ENCODE results near the gene GPC6.

GPC6 gene

DNA sequence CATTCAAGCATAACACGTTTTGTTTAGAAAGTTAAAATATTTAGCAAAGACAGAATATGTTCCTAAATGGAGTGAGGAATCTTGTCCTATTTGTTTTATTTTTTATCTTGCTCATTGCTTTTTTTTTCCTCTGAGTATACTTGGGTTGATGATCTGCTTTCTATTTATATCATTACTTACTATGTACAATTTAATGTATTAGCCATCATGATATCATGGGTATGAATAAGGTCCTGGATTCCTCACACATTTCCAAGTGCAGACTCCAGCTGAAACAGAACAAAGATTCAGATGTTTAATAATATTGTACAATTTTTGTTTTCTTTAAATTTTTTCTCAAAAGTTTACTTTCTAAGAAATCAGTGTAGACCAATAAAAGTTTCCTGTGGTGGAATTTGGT lies 388.2 kb downstream of the GPC6 start:
- POLR2A ChIA-PET = no interaction called here
- H3K4me1 ChIP-seq (ENCODE audit: control extremely low read depth in 1 of 4, control insufficient read depth in 4 of 4, insufficient read depth in 4 of 4, low read length in 3 of 4) = no peaks in the 10 kb centered on the region
- no peaks in the 10 kb centered on the region for H3K9me3 ChIP-seq (ENCODE audit: control extremely low read depth in 1 of 5, control insufficient read depth in 4 of 5, insufficient read depth in 2 of 5, low read depth in 1 of 5, low read length in 4 of 5)
- no peak overlapping the region for H3K27ac ChIP-seq (ENCODE audit: insufficient read depth in 1 of 2, low read depth in 1 of 2, low read length in 2 of 2, poor library complexity in 1 of 2, severe bottlenecking in 2 of 2)
- DNase-seq = no peak
- H3K36me3 ChIP-seq (ENCODE audit: control insufficient read depth in 4 of 4, insufficient read depth in 4 of 4, low read length in 3 of 4) = no peaks in the 10 kb centered on the region
- no peaks in the 10 kb centered on the region for H3K27me3 ChIP-seq (replicated peaks in 2 of 5; ENCODE audit: control insufficient read depth in 4 of 5, insufficient read depth in 5 of 5, low read length in 4 of 5)
- CTCF ChIA-PET = no interaction called here
- no CpG with 5 or more reads among the region's 1 CpG for WGBS (ENCODE audit: insufficient coverage)
- no peak overlapping the region for H3K4me3 ChIP-seq (ENCODE audit: control insufficient read depth in 1 of 7, extremely low read depth in 1 of 7, insufficient read depth in 4 of 7, low read depth in 2 of 7, low read length in 6 of 7)

DNA sequence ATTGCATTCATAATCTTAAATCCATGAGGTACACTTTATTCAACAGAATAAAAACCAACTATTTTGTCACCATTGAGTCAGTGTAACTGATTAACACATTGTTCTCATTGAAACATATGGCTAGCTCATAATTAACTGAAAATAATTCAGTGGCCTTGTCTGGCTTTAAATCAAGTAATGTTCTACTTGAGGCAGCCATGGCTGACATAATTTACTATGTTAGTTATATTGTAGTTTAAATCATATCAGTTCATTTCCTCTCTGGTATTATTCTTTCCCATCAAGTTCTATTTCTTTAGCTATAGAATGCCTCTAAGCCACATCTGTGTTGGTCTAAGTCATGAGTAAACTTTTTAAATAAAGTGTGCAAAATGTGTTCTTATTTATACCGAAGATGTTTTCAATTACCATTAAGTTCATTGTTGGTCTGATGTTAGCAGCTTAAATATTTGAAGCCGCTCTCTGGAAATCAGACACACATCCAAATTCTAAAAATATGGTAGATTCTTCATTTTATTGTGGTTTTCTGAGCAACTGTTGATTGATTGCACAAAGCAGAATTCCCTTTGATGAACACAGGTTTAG lies 393.7 kb downstream of the GPC6 start:
- Histone ChIP-seq H3K4me1 (ENCODE audit: control extremely low read depth in 1 of 4, control insufficient read depth in 4 of 4, insufficient read depth in 4 of 4, low read length in 3 of 4) (peaks cover 0 to 13% (median 5%) of the 10 kb centered on the region in 4 experiments), H3K36me3 (ENCODE audit: control insufficient read depth in 4 of 4, insufficient read depth in 4 of 4, low read length in 3 of 4) (no peaks in the 10 kb centered on the region), H3K9me3 (ENCODE audit: control extremely low read depth in 1 of 5, control insufficient read depth in 4 of 5, insufficient read depth in 2 of 5, low read depth in 1 of 5, low read length in 4 of 5) (no peaks in the 10 kb centered on the region), H3K27me3 (replicated peaks in 2 of 5; ENCODE audit: control insufficient read depth in 4 of 5, insufficient read depth in 5 of 5, low read length in 4 of 5) (no peaks in the 10 kb centered on the region), H3K27ac (ENCODE audit: insufficient read depth in 1 of 2, low read depth in 1 of 2, low read length in 2 of 2, poor library complexity in 1 of 2, severe bottlenecking in 2 of 2) (no peak overlapping the region), H3K4me3 (ENCODE audit: control insufficient read depth in 1 of 7, extremely low read depth in 1 of 7, insufficient read depth in 4 of 7, low read depth in 2 of 7, low read length in 6 of 7) (no peak overlapping the region)
- no peak for DNase-seq
- ChIA-PET POLR2A (no interaction called here), CTCF (no interaction called here)
- WGBS (ENCODE audit: insufficient coverage) = no CpG with 5 or more reads among the region's 2 CpGs

DNA sequence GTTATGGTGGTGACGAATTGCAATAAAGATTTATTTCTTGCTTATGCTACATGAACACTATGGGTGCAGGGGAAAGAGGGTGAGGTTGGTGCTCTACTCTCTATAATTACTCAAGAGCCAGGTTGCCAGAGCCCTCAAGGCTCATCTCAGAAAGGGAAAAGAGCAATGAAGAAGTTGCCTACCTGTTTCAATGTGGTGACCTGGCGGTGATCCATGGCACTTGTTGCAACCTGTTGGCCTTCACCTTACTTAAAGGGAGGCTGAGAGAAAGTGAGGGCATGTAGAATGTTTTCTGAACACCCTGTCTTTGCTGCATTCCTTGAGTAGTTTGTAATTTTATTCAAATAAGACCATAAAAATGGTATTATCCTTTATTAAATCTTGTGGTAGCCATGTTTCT lies 394.4 kb downstream of the GPC6 start:
- ChIA-PET CTCF (no interaction called here), POLR2A (no interaction called here)
- Histone ChIP-seq H3K9me3 (ENCODE audit: control extremely low read depth in 1 of 5, control insufficient read depth in 4 of 5, insufficient read depth in 2 of 5, low read depth in 1 of 5, low read length in 4 of 5) (no peaks in the 10 kb centered on the region), H3K36me3 (ENCODE audit: control insufficient read depth in 4 of 4, insufficient read depth in 4 of 4, low read length in 3 of 4) (no peaks in the 10 kb centered on the region), H3K27ac (ENCODE audit: insufficient read depth in 1 of 2, low read depth in 1 of 2, low read length in 2 of 2, poor library complexity in 1 of 2, severe bottlenecking in 2 of 2) (no peak overlapping the region), H3K4me1 (ENCODE audit: control extremely low read depth in 1 of 4, control insufficient read depth in 4 of 4, insufficient read depth in 4 of 4, low read length in 3 of 4) (peaks cover 0 to 13% (median 5%) of the 10 kb centered on the region in 4 experiments), H3K4me3 (ENCODE audit: control insufficient read depth in 1 of 7, extremely low read depth in 1 of 7, insufficient read depth in 4 of 7, low read depth in 2 of 7, low read length in 6 of 7) (no peak overlapping the region), H3K27me3 (replicated peaks in 2 of 5; ENCODE audit: control insufficient read depth in 4 of 5, insufficient read depth in 5 of 5, low read length in 4 of 5) (no peaks in the 10 kb centered on the region)
- no peak for DNase-seq
- WGBS (ENCODE audit: insufficient coverage) = 100% methylated on average over 2 of the region's 2 CpGs

DNA sequence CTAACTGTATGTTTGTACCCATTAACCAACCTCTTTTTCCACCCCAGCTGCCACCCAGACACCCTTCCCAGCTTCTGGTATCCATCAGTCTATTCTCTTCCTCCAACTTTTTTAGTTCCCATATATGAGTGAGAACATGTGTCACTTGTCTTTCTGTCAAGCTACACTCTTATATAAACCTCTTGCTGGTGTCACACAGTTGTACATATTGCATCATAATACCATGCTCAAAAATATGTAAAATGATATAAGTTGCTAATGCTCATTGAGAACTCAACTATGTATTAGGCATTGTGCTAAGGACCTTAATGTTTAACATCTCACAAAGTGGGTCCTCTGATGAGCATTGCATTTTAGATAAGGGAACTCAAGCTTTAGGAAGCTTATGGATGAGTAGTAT lies 395.4 kb downstream of the GPC6 start:
- ChIA-PET CTCF (no interaction called here), POLR2A (no interaction called here)
- Histone ChIP-seq H3K27ac (ENCODE audit: insufficient read depth in 1 of 2, low read depth in 1 of 2, low read length in 2 of 2, poor library complexity in 1 of 2, severe bottlenecking in 2 of 2) (no peak overlapping the region), H3K4me3 (ENCODE audit: control insufficient read depth in 1 of 7, extremely low read depth in 1 of 7, insufficient read depth in 4 of 7, low read depth in 2 of 7, low read length in 6 of 7) (no peak overlapping the region), H3K9me3 (ENCODE audit: control extremely low read depth in 1 of 5, control insufficient read depth in 4 of 5, insufficient read depth in 2 of 5, low read depth in 1 of 5, low read length in 4 of 5) (no peaks in the 10 kb centered on the region), H3K36me3 (ENCODE audit: control insufficient read depth in 4 of 4, insufficient read depth in 4 of 4, low read length in 3 of 4) (no peaks in the 10 kb centered on the region), H3K27me3 (replicated peaks in 2 of 5; ENCODE audit: control insufficient read depth in 4 of 5, insufficient read depth in 5 of 5, low read length in 4 of 5) (no peaks in the 10 kb centered on the region), H3K4me1 (ENCODE audit: control extremely low read depth in 1 of 4, control insufficient read depth in 4 of 4, insufficient read depth in 4 of 4, low read length in 3 of 4) (peaks cover 0 to 13% (median 5%) of the 10 kb centered on the region in 4 experiments)
- DNase-seq = no peak

DNA sequence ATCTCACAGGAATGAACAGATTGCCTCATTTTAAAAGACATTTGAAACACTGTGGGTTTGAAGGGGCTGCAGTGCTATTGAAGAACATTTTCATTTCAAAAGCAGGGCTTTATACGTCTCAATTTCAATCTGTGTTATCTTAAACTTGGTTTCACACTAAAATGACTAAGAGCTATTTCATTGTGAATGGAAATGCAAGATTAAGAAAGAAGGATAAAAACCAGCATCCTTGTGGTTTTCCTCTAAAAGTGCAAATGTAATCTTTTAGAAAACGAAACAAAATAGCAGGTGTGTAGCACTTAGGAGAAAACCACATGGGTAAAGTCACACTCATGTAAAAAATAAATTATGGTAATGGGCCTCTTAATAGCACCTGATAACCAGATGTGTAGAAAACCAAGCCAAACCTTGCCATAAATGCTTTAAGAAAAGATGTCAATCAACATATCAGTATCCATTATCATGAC lies 397.7 kb downstream of the GPC6 start:
- ChIA-PET CTCF (no interaction called here), POLR2A (no interaction called here)
- Histone ChIP-seq H3K9me3 (ENCODE audit: control extremely low read depth in 1 of 5, control insufficient read depth in 4 of 5, insufficient read depth in 2 of 5, low read depth in 1 of 5, low read length in 4 of 5) (no peaks in the 10 kb centered on the region), H3K4me3 (ENCODE audit: control insufficient read depth in 1 of 7, extremely low read depth in 1 of 7, insufficient read depth in 4 of 7, low read depth in 2 of 7, low read length in 6 of 7) (no peak overlapping the region), H3K27ac (ENCODE audit: insufficient read depth in 1 of 2, low read depth in 1 of 2, low read length in 2 of 2, poor library complexity in 1 of 2, severe bottlenecking in 2 of 2) (no peak overlapping the region), H3K27me3 (replicated peaks in 2 of 5; ENCODE audit: control insufficient read depth in 4 of 5, insufficient read depth in 5 of 5, low read length in 4 of 5) (no peaks in the 10 kb centered on the region), H3K36me3 (ENCODE audit: control insufficient read depth in 4 of 4, insufficient read depth in 4 of 4, low read length in 3 of 4) (no peaks in the 10 kb centered on the region), H3K4me1 (ENCODE audit: control extremely low read depth in 1 of 4, control insufficient read depth in 4 of 4, insufficient read depth in 4 of 4, low read length in 3 of 4) (peaks cover 0 to 13% (median 5%) of the 10 kb centered on the region in 4 experiments)
- no CpG with 5 or more reads among the region's 2 CpGs for WGBS (ENCODE audit: insufficient coverage)
- peak; percentile 10 to 51 (median 20) for DNase-seq

DNA sequence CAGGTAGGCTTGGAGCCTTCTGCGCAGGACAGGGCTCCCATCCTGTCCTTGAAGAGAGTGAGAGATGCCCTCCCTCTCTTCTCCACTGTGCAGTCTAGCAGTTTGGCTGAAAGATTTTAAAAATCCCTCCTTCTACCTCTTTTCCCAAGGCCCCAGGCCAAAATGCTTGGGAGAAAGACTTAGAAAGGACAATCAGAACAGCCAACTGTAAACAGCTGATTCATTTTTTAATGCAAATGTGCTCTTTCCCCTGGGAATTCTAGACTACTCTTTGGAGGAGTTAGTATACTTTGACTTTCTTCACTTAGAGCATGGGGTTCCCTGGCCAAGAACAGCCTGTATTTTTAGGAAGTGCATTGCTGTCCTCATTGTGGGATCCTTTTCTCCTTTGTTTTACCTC lies 398.9 kb downstream of the GPC6 start:
- no peaks in the 10 kb centered on the region for H3K27me3 ChIP-seq (replicated peaks in 2 of 5; ENCODE audit: control insufficient read depth in 4 of 5, insufficient read depth in 5 of 5, low read length in 4 of 5)
- H3K9me3 ChIP-seq (ENCODE audit: control extremely low read depth in 1 of 5, control insufficient read depth in 4 of 5, insufficient read depth in 2 of 5, low read depth in 1 of 5, low read length in 4 of 5) = no peaks in the 10 kb centered on the region
- H3K27ac ChIP-seq (ENCODE audit: insufficient read depth in 1 of 2, low read depth in 1 of 2, low read length in 2 of 2, poor library complexity in 1 of 2, severe bottlenecking in 2 of 2) = no peak overlapping the region
- no peak for DNase-seq
- ChIA-PET POLR2A (no interaction called here), CTCF (no interaction called here)
- H3K4me1 ChIP-seq (ENCODE audit: control extremely low read depth in 1 of 4, control insufficient read depth in 4 of 4, insufficient read depth in 4 of 4, low read length in 3 of 4) = peaks cover 0 to 13% (median 5%) of the 10 kb centered on the region in 4 experiments
- WGBS (ENCODE audit: insufficient coverage) = no CpG with 5 or more reads among the region's 1 CpG
- H3K4me3 ChIP-seq (ENCODE audit: control insufficient read depth in 1 of 7, extremely low read depth in 1 of 7, insufficient read depth in 4 of 7, low read depth in 2 of 7, low read length in 6 of 7) = no peak overlapping the region
- H3K36me3 ChIP-seq (ENCODE audit: control insufficient read depth in 4 of 4, insufficient read depth in 4 of 4, low read length in 3 of 4) = no peaks in the 10 kb centered on the region

DNA sequence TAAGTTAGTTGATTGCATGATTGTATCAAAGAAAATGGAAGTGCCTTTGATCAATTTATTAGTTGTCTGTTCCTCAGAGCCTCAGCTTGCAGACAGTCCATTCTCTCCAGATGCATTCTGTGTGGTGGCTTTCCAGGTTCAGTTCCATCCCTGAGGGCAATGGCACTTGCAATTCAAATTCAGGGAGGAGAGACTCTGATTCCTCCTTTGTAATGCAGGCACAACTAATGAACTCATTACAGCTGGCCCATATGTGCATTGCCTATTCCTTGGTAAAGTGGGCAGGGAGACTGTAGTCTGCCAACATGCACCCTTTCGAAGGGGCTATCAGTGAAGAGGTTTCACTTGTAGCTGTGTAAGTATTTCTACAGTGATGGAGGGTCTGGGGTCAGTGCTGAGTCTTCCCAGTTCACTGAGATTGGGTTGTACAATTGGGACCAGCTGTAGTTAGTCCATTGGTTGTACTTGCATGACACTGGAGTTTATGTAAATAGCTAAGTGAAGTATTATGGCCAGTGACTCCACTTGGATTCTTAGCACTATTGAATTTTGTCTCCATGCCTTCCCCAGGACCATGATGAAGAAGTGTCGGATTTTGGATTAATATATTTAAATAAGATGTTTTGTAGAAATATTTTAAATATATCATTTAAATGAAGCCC lies 401.7 kb downstream of the GPC6 start:
- Histone ChIP-seq H3K4me1 (ENCODE audit: control extremely low read depth in 1 of 4, control insufficient read depth in 4 of 4, insufficient read depth in 4 of 4, low read length in 3 of 4) (peaks cover 0 to 13% (median 5%) of the 10 kb centered on the region in 4 experiments), H3K27me3 (replicated peaks in 2 of 5; ENCODE audit: control insufficient read depth in 4 of 5, insufficient read depth in 5 of 5, low read length in 4 of 5) (no peaks in the 10 kb centered on the region), H3K36me3 (ENCODE audit: control insufficient read depth in 4 of 4, insufficient read depth in 4 of 4, low read length in 3 of 4) (no peaks in the 10 kb centered on the region), H3K4me3 (ENCODE audit: control insufficient read depth in 1 of 7, extremely low read depth in 1 of 7, insufficient read depth in 4 of 7, low read depth in 2 of 7, low read length in 6 of 7) (no peak overlapping the region), H3K9me3 (ENCODE audit: control extremely low read depth in 1 of 5, control insufficient read depth in 4 of 5, insufficient read depth in 2 of 5, low read depth in 1 of 5, low read length in 4 of 5) (no peaks in the 10 kb centered on the region), H3K27ac (ENCODE audit: insufficient read depth in 1 of 2, low read depth in 1 of 2, low read length in 2 of 2, poor library complexity in 1 of 2, severe bottlenecking in 2 of 2) (no peak overlapping the region)
- ChIA-PET CTCF (no interaction called here), POLR2A (no interaction called here)
- WGBS (ENCODE audit: insufficient coverage) = no CpG with 5 or more reads among the region's 2 CpGs
- no peak for DNase-seq

Data from common myeloid progenitor, CD34-positive (primary cell).